NOMO-1 treated with DMSO at 0.1 percent for 48 hours (cell line): ENCODE results near the gene KCND1.
"Not testable (repeated sequence)": the region's sequence is repeated elsewhere in the genome, so short reads cannot be mapped to it uniquely, and the experiment has no call there.

Experiments
- DNase-seq: peaks from one replicate; lab custom pipeline; 2025; ENCODE audit not compliant: unreplicated experiment; lab: John Stamatoyannopoulos, UW

Gene KCND1

GRCh38 chrX:48971249-48972219 is at the start of gene KCND1:
KCND1 (minus strand) TSS chrX:48971844; CDS start chrX:48970271, 1,573 bp downstream.
- no peak for DNase-seq

- DNase-seq = no peak
Measured at GRCh38 chrX:49019599-49020249, 48.1 kb upstream of the KCND1 start.

- no peak for DNase-seq
Measured at GRCh38 chrX:49019050-49019449, 47.4 kb upstream of the KCND1 start.

- no peak for DNase-seq
Measured at GRCh38 chrX:49003696-49004095, 32.1 kb upstream of the KCND1 start.

- peak; percentile 82 for DNase-seq
Measured at GRCh38 chrX:49002091-49002935, 30.7 kb upstream of the KCND1 start, which contains the start of gene GRIPAP1. GRIPAP1 (minus strand) TSS chrX:49002264; CDS start chrX:49002229, 35 bp downstream.

- DNase-seq = peak; percentile 29
Measured at GRCh38 chrX:49001521-49002090, 30.0 kb upstream of the KCND1 start.

GRCh38 chrX:49000636-49001035 is 29.0 kb upstream of the KCND1 start:
- DNase-seq = no peak

GRCh38 chrX:48999030-48999429 is 27.4 kb upstream of the KCND1 start:
- DNase-seq = no peak

- DNase-seq = no peak
Measured at GRCh38 chrX:48998391-48998790, 26.7 kb upstream of the KCND1 start.

GRCh38 chrX:48997865-48998264 is 26.2 kb upstream of the KCND1 start:
- no peak for DNase-seq

- DNase-seq = no peak
Measured at GRCh38 chrX:48997455-48997854, 25.8 kb upstream of the KCND1 start.

- DNase-seq = no peak
Measured at GRCh38 chrX:48996969-48997368, 25.3 kb upstream of the KCND1 start.

GRCh38 chrX:48992341-48992740 is 20.7 kb upstream of the KCND1 start:
- no peak for DNase-seq

- no peak for DNase-seq
Measured at GRCh38 chrX:48989483-48989882, 17.8 kb upstream of the KCND1 start.

GRCh38 chrX:48983896-48984295 is 12.3 kb upstream of the KCND1 start:
- DNase-seq = no peak

GRCh38 chrX:48983081-48983480 is 11.4 kb upstream of the KCND1 start:
- no peak for DNase-seq

- DNase-seq = no peak
Measured at GRCh38 chrX:48981178-48981577, 9.5 kb upstream of the KCND1 start.

- not testable (repeated sequence) for DNase-seq
Measured at GRCh38 chrX:48980341-48980740, 8.7 kb upstream of the KCND1 start.

- no peak for DNase-seq
Measured at GRCh38 chrX:48978226-48978625, 6.6 kb upstream of the KCND1 start.

GRCh38 chrX:48976086-48976485 is 4.4 kb upstream of the KCND1 start:
- no peak for DNase-seq

- DNase-seq = no peak
Measured at GRCh38 chrX:48975541-48975940, 3.9 kb upstream of the KCND1 start.
